ENCODE data around the gene GAS2L1.

DNA sequence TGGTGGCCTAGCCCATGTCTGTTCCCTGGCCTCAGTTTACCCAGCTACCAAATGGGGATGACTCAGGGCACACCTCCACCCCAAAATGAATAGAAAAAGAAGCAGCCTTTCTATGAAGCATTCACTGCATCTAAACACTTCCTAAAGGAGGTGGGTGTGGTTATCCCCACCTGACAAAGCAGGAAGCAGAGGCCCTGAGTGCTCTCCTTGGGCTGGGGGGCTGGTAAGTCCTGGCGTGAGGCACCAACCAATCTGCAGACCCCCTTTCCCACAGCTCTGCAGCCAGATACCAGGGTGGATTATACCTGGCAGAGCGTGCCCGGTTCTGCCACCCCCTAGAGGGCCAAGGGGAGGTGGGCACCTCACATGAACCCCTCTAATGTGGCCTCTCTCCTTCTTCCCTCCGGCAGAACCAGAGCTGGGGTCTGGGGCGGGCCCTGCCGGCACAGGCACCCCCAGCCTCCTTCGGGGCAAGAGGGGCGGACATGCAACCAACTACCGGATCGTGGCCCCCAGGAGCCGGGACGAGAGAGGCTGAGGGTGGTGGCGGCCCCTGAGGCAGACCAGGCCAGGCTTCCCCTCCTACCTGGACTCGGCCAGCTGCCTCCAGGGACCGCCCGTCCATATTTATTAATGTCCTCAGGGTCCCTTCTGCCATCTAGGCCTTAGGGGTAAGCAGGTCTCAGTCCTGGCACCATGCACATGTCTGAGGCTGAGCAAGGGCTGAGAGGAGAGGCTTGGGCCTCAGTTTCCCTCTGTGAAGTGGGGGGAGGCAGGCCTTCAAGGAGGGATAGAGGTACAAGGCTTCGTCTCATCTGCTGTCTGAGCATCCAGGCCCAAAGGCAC is 47.8 kb upstream of the GAS2L1 start:
- TF ChIP-seq, protein P1, sequence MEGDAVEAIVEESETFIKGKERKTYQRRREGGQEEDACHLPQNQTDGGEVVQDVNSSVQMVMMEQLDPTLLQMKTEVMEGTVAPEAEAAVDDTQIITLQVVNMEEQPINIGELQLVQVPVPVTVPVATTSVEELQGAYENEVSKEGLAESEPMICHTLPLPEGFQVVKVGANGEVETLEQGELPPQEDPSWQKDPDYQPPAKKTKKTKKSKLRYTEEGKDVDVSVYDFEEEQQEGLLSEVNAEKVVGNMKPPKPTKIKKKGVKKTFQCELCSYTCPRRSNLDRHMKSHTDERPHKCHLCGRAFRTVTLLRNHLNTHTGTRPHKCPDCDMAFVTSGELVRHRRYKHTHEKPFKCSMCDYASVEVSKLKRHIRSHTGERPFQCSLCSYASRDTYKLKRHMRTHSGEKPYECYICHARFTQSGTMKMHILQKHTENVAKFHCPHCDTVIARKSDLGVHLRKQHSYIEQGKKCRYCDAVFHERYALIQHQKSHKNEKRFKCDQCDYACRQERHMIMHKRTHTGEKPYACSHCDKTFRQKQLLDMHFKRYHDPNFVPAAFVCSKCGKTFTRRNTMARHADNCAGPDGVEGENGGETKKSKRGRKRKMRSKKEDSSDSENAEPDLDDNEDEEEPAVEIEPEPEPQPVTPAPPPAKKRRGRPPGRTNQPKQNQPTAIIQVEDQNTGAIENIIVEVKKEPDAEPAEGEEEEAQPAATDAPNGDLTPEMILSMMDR (IDR thresholded peaks at IDR 0.05) = no peak
- TF ChIP-seq EP300 (IDR thresholded peaks at IDR 0.05) (no peak), POLR2A (IDR thresholded peaks at IDR 0.05) (no peak), POLR2AphosphoS5 (IDR thresholded peaks at IDR 0.05) (no peak)

Data from stomach (tissue), 4 donors.